ENCODE data around the gene AOC2. TPM values are rescaled to one million over a fixed set of nuclear protein-coding genes. Genes with fewer than 3 reads are reported as not detected.

Gene AOC2
- total and polyA plus RNA-seq, 2 of the 8 experiments (the other 6 are each of a cell fraction or from before 2014, with no cell fraction given) = 4.2 to 4.7 TPM

GRCh38 chr17:42898147-42898811 lies 53.9 kb downstream of the AOC2 start:
- no peak for DNase-seq (ENCODE audit: low read depth in 1 of 2, low spot score in 2 of 2)
- Histone ChIP-seq H2AK5ac (ENCODE audit: low read depth, low read length) (no peak overlapping the region), H4K5ac (ENCODE audit: insufficient read length, low read depth, low read length) (no peak overlapping the region), H3K23ac (ENCODE audit: insufficient read length) (no peak overlapping the region), H2BK20ac (ENCODE audit: low read length) (no peak overlapping the region), H3K79me2 (ENCODE audit: control insufficient read depth in 1 of 2, insufficient read depth in 2 of 2, low read length in 2 of 2) (no peaks in the 10 kb centered on the region), H4K20me1 (replicated peaks in 1 of 2; ENCODE audit: control insufficient read depth in 1 of 2, insufficient read depth in 2 of 2, low read length in 2 of 2) (no peaks in the 10 kb centered on the region), H3K4me1 (replicated peaks in 1 of 4; ENCODE audit: control insufficient read depth in 3 of 4, insufficient read depth in 4 of 4, low read length in 3 of 4) (0 out of 7 replicates have a peak, but pooled peaks cover 0 to under 1% (median under 1%) of the 10 kb centered on the region in 4 experiments), H4K8ac (ENCODE audit: extremely low read depth, insufficient read depth, low read length) (no peak overlapping the region), H3K4me3 (ENCODE audit: extremely low read depth in 1 of 4, insufficient read depth in 2 of 4, low read depth in 3 of 4, low read length in 4 of 4) (no peak overlapping the region), H2BK5ac (ENCODE audit: low read depth, low read length) (no peak overlapping the region), H3K4me2 (ENCODE audit: insufficient read depth in 1 of 2, low read depth in 2 of 2, low read length in 2 of 2) (no peak overlapping the region), H3K4ac (replicated peaks; ENCODE audit: insufficient read length, low read depth, low read length) (no peak overlapping the region), H3K9me3 (ENCODE audit: insufficient read depth in 2 of 2, low read depth in 1 of 2, low read length in 1 of 2) (no peaks in the 10 kb centered on the region), H2AFZ (ENCODE audit: low read length) (no peak overlapping the region), H2BK15ac (ENCODE audit: low read length) (no peak overlapping the region), H4K91ac (replicated peaks; ENCODE audit: insufficient read length, low read length) (no peak overlapping the region), H3K9ac (replicated peaks in 1 of 4; ENCODE audit: extremely low read depth in 1 of 4, low read depth in 3 of 4, low read length in 3 of 4) (no peak overlapping the region), H3K79me1 (ENCODE audit: low read depth, low read length) (no peaks in the 10 kb centered on the region), H2BK120ac (replicated peaks; ENCODE audit: low read depth, low read length) (no peak overlapping the region), H3K56ac (replicated peaks; ENCODE audit: insufficient read length, low read depth, low read length) (no peak overlapping the region), H3K18ac (ENCODE audit: extremely low read depth, low read length) (no peak overlapping the region), H3K36me3 (ENCODE audit: control insufficient read depth in 2 of 4, insufficient read depth in 4 of 4, low read length in 3 of 4) (no peaks in the 10 kb centered on the region), H2BK12ac (ENCODE audit: low read depth, low read length) (no peak overlapping the region), H3K27me3 (replicated peaks in 1 of 4; ENCODE audit: control insufficient read depth in 3 of 4, extremely low read depth in 1 of 4, insufficient read depth in 3 of 4, low read length in 3 of 4) (no peaks in the 10 kb centered on the region), H3K23me2 (ENCODE audit: low read depth, low read length) (no peaks in the 10 kb centered on the region), H3K27ac (ENCODE audit: low read depth, low read length) (no peak overlapping the region), H3K14ac (ENCODE audit: insufficient read length) (no peak overlapping the region)
- WGBS, 2 experiments (ENCODE audit: extremely low coverage in 1 of 2, insufficient coverage in 1 of 2, insufficient read length in 1 of 2, insufficient replicate concordance in 2 of 2, low coverage in 1 of 2, low lambda C conversion rate in 2 of 2, missing lambda C conversion rate in 1 of 2) = 85% methylated on average over 7 of the region's 7 CpGs; no CpG with 5 or more reads in 1 of the 2 experiments
- no peak for TF ChIP-seq KDM4A (IDR thresholded peaks at IDR 0.05; ENCODE audit: low read depth, low read length, severe bottlenecking)
- no peak for TF ChIP-seq TAF1 (IDR thresholded peaks at IDR 0.05; ENCODE audit: low read depth, low read length)
- no peak for TF ChIP-seq YY1 (IDR thresholded peaks at IDR 0.05; ENCODE audit: low read depth, low read length)
- no peak for TF ChIP-seq JUN (IDR thresholded peaks at IDR 0.05; ENCODE audit: low read depth, low read length)
- TF ChIP-seq BRCA1 (IDR thresholded peaks at IDR 0.05; ENCODE audit: low read depth, low read length) = no peak
- no peak for TF ChIP-seq HDAC6 (IDR thresholded peaks at IDR 0.05; ENCODE audit: low read depth, low read length)
- TF ChIP-seq CBX5 (IDR thresholded peaks at IDR 0.05; ENCODE audit: low read depth, low read length) = no peak
- no peak for TF ChIP-seq MAX (IDR thresholded peaks at IDR 0.05)
- no peak for TF ChIP-seq HDAC2 (IDR thresholded peaks at IDR 0.05; ENCODE audit: borderline replicate concordance in 1 of 2, low read depth in 2 of 2, low read length in 2 of 2)
- no peak for TF ChIP-seq RBBP5 (IDR thresholded peaks at IDR 0.05; ENCODE audit: borderline replicate concordance, low read depth, low read length)
- FAIRE-seq = no peak
- CTCF ChIA-PET (ENCODE audit: partially characterized antibody) = interaction anchor here (1.0 to 1.6 kb wide), 2 partner anchors 18 to 39 kb away, joined by 4 read pairs; no protein-coding TSS in a partner anchor
- POLR2A ChIA-PET (ENCODE audit: partially characterized antibody) = interaction anchor here (0.9 kb wide), 1 partner anchor 56 kb away, joined by 3 read pairs; no protein-coding TSS in a partner anchor
